HL-60 (cell line): ENCODE data around the gene APOBEC3H.

Experiments
- POLR2AphosphoS5 ChIP-seq: IDR thresholded peaks from 2 replicates; pipeline ENCODE4 v1.6.1; 2012; ENCODE audit warnings: low read depth
- TF ChIP-seq, protein P1 (sequence below): IDR thresholded peaks from one replicate; pipeline ENCODE4 v1.5.1; 2011; ENCODE audit warnings: low read length, control low read depth, inconsistent platforms; ENCODE audit not compliant: insufficient read depth
- TF ChIP-seq, protein P2 (sequence below): IDR thresholded peaks from 2 replicates; pipeline ENCODE4 v1.6.1; 2012; ENCODE audit warnings: low read depth; ENCODE audit not compliant: insufficient replicate concordance

DNA sequence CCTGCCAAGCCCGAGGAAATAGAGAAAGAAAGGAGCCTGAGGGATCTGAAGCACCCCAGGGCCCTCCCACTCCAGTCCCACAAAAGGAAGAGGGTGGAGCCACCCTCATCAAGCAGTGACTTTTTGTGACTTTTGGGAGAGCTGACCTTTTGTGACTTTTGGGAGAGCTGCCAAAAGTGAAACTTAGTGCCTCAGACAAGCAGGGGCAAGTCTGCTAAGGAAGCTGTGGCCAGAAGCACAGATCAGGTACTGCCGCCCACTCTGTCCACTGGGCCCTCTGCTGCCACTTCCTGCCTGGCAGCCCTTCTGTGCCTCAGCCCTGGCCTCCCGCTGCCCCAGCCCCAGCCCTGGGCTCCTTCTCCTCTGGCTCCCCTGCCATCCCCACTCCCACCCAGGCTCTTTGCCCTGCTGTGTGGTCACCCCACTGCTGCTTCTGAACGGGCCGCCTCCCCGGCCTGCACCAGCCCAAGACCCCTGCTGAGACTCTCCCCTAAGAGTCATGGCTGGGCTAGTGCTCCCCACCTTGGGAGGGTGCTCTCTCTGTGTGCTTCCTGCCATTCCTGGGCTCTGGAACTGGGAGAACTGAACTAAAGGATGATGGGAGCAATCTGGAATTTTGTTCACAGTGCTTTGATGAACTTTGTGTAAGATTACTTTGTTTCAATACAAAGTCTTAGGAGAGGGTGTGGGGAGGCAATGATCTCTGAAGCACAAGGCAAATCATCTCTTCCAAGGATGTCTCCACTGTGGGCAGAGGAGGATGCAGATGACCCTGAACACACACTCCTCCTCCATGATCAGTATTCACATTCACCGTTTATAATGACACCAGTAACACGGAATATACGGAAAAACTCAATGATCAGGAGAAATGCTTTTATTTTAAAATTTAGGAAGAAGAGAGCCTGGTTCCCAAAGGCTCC, at the start of gene APOBEC3H:
- TF ChIP-seq, protein P1, sequence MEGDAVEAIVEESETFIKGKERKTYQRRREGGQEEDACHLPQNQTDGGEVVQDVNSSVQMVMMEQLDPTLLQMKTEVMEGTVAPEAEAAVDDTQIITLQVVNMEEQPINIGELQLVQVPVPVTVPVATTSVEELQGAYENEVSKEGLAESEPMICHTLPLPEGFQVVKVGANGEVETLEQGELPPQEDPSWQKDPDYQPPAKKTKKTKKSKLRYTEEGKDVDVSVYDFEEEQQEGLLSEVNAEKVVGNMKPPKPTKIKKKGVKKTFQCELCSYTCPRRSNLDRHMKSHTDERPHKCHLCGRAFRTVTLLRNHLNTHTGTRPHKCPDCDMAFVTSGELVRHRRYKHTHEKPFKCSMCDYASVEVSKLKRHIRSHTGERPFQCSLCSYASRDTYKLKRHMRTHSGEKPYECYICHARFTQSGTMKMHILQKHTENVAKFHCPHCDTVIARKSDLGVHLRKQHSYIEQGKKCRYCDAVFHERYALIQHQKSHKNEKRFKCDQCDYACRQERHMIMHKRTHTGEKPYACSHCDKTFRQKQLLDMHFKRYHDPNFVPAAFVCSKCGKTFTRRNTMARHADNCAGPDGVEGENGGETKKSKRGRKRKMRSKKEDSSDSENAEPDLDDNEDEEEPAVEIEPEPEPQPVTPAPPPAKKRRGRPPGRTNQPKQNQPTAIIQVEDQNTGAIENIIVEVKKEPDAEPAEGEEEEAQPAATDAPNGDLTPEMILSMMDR, result no peak
- TF ChIP-seq POLR2AphosphoS5, result no peak
- TF ChIP-seq, protein P2, sequence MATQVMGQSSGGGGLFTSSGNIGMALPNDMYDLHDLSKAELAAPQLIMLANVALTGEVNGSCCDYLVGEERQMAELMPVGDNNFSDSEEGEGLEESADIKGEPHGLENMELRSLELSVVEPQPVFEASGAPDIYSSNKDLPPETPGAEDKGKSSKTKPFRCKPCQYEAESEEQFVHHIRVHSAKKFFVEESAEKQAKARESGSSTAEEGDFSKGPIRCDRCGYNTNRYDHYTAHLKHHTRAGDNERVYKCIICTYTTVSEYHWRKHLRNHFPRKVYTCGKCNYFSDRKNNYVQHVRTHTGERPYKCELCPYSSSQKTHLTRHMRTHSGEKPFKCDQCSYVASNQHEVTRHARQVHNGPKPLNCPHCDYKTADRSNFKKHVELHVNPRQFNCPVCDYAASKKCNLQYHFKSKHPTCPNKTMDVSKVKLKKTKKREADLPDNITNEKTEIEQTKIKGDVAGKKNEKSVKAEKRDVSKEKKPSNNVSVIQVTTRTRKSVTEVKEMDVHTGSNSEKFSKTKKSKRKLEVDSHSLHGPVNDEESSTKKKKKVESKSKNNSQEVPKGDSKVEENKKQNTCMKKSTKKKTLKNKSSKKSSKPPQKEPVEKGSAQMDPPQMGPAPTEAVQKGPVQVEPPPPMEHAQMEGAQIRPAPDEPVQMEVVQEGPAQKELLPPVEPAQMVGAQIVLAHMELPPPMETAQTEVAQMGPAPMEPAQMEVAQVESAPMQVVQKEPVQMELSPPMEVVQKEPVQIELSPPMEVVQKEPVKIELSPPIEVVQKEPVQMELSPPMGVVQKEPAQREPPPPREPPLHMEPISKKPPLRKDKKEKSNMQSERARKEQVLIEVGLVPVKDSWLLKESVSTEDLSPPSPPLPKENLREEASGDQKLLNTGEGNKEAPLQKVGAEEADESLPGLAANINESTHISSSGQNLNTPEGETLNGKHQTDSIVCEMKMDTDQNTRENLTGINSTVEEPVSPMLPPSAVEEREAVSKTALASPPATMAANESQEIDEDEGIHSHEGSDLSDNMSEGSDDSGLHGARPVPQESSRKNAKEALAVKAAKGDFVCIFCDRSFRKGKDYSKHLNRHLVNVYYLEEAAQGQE, result no peak
